ENCODE measurements around the gene SSBP3.
"Not testable (repeated sequence)": the region's sequence is repeated elsewhere in the genome, so short reads cannot be mapped to it uniquely, and the experiment has no call there.

Gene SSBP3

DNA sequence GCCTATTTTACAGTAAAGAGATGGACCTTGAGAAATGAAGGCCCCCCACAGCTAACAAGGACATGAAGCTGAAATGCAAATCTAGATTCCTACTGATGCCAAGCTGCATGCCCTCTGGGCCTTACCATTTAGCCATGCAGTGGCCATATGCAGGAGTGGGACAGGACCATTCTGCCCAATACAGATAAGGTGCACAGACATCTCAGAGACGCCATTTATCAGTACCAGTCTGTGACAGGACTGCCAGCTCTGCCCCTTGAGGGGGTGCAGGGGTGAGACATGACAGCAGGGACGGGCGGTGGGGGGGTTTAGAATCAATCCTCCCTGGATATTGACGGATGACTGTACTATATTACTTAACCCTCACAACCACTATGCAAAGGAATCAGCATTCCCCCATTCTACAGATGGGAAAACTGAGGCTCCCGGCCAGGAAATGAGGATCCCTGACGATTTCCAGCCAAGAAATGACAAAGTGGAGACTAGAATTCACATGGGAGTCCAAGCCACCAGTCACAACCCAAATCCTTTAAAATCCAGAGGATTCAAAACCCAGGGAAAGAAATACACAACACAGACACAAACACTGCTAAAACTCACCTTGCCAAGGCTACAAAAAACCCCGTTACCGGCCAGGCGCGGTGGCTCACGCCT, 10.8 kb downstream of the SSBP3 start:
- H3K4me3 ChIP-seq (ENCODE audit: low read depth, low read length) = no peak overlapping the region
- TF ChIP-seq, protein P1, sequence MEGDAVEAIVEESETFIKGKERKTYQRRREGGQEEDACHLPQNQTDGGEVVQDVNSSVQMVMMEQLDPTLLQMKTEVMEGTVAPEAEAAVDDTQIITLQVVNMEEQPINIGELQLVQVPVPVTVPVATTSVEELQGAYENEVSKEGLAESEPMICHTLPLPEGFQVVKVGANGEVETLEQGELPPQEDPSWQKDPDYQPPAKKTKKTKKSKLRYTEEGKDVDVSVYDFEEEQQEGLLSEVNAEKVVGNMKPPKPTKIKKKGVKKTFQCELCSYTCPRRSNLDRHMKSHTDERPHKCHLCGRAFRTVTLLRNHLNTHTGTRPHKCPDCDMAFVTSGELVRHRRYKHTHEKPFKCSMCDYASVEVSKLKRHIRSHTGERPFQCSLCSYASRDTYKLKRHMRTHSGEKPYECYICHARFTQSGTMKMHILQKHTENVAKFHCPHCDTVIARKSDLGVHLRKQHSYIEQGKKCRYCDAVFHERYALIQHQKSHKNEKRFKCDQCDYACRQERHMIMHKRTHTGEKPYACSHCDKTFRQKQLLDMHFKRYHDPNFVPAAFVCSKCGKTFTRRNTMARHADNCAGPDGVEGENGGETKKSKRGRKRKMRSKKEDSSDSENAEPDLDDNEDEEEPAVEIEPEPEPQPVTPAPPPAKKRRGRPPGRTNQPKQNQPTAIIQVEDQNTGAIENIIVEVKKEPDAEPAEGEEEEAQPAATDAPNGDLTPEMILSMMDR (IDR thresholded peaks at IDR 0.05; ENCODE audit: control insufficient read depth, extremely low read depth, insufficient read depth) = no peak
- no peak for DNase-seq (ENCODE audit: low read depth)

DNA sequence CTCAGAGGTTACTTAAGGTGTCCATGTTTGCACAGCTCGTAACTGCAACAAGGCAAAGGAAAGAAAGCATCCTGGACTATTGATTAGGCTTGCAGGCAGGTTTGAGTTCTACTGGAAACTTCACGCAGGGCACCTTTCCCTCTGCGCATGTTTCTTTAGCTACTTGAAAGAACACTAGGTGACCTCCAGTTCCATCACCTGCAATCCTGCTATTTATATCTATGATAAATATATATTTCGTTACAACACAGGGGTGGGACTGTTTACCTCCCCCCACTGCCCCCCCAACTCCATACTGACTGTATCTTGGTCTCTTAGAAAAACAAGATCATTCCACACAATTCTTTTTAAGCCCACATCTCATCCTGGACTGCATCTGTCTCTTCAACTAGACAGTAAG, 12.1 kb downstream of the SSBP3 start:
- H3K4me3 ChIP-seq (ENCODE audit: low read depth, low read length) = no peak overlapping the region
- no peak for DNase-seq (ENCODE audit: low read depth)
- TF ChIP-seq, protein P1 (IDR thresholded peaks at IDR 0.05; ENCODE audit: control insufficient read depth, extremely low read depth, insufficient read depth) = no peak

DNA sequence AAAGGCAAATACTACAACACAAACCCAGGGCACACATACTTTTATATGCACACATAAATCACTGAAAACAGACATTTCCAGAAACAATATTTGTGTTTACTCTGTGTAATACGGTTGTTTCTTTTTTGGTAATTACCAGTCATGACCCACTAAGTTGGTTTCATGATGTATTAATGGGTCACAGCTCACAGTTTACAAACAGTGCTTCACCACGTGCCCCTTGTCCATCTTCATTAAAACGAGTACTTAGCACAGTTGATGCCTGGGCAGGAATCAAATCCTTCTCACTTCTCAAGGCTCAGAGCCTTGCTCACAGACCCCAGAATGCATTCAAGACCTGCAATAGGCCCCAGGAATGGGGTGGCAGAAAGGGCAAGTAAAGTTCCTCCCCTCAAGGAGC, 13.8 kb downstream of the SSBP3 start:
- H3K4me3 ChIP-seq (ENCODE audit: low read depth, low read length) = no peak overlapping the region
- TF ChIP-seq, protein P1 (IDR thresholded peaks at IDR 0.05; ENCODE audit: control insufficient read depth, extremely low read depth, insufficient read depth) = no peak
- no peak for DNase-seq (ENCODE audit: low read depth)

DNA sequence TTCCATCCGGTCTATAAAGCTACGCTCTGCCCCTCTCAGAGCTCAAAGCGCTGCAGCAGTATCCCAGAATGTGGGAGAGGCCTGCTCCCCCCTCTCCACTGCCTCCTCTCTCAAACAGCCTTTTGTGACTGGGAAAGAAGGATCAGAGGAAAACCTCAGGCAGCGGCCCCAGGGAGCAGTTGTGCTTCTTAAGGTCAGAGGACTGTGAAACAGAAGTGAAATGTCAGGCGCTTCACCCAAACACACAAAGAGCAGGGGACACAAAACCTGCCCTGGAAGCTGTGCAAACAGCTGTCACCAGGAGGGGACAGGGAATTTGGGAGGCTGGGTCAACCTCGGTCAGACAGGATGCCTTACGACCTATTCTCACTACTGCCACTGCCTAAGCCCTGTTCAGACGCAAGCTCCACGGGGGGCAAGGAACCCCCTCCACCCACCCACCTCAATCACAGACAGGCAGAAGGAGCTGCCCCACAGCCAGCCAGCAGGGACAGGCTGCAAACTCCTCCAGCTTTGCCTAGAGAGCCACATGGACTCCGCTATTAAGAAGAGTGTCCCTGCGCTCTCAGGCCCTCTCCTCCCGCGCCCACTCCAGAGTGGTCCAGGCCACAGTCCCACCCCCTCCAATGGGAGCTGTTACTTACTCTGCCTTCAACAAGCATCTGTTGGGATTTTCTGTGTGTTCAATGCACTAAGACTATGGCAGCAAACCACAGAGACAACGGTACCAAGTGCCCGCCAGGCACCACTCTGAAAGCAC, 14.6 kb downstream of the SSBP3 start:
- no peak overlapping the region for H3K4me3 ChIP-seq (ENCODE audit: low read depth, low read length)
- no peak for DNase-seq (ENCODE audit: low read depth)
- TF ChIP-seq, protein P1 (IDR thresholded peaks at IDR 0.05; ENCODE audit: control insufficient read depth, extremely low read depth, insufficient read depth) = no peak

DNA sequence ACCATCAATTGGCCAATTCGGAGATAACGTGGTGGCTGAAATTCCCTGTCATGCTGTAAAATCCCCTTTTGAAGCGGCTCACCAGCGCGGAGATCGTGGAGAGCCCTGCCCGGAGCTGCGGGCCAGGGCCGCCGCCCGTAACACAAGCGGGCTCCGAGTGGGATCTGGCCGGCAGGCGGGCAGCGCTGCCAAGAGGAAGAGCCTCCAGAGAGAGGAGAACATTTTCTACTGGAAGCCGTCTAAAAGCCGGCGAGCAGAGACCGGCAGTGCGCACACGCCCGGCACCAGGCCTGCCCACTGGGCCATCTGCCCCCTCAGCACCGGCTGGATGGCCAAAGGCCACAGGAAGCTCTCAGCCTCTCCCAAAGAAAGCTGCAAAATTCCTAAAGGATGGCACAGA, 15.5 kb downstream of the SSBP3 start:
- no peak overlapping the region for H3K4me3 ChIP-seq (ENCODE audit: low read depth, low read length)
- DNase-seq (ENCODE audit: low read depth) = no peak
- TF ChIP-seq, protein P1 (IDR thresholded peaks at IDR 0.05; ENCODE audit: control insufficient read depth, extremely low read depth, insufficient read depth) = no peak

DNA sequence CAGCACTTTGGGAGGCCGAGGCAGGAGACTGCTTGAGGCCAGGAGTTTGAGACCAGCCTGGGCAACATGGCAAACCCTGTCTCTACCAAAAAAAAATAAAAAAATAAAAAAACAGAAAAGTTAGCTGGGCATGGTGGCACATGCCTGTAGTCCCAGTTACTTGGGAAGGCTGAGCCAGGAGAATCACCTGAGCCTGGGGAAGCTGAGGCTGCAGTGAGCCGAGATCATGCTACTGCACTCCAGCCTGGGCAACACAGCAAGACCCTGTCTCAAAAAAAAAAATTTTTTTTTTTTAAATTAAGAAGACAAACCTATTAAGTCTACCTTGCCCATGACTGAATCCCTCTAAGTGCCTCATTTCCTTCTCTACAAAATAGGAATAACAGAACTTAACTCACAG, 16.6 kb downstream of the SSBP3 start:
- not testable (repeated sequence) for H3K4me3 ChIP-seq (ENCODE audit: low read depth, low read length); DNase-seq (ENCODE audit: low read depth)

DNA sequence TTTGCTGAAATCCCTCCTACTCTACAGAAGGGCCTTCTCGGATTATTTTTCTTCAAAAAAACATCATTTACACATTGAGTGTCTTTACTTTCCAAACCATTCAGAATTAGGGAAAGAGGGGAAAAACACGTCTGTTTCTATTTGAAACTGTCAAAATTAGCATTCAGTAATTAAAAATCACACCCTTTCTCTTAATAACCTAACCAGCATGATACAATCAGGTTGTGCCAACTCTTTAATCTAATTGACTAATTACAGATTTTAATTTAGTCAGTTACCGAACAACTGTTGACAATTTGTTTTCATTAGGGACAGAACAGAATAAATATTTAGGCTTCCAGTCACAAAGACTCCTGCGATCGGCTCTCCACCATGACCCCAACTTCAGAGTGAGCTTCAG, 18.8 kb downstream of the SSBP3 start:
- DNase-seq (ENCODE audit: low read depth) = no peak
- no peak overlapping the region for H3K4me3 ChIP-seq (ENCODE audit: low read depth, low read length)
- TF ChIP-seq, protein P1 (IDR thresholded peaks at IDR 0.05; ENCODE audit: control insufficient read depth, extremely low read depth, insufficient read depth) = no peak
